ENCODE data around the gene CSNK2B.
A peak's percentile ranks its signal among the peaks of the same experiment; 100 is the strongest.

Gene CSNK2B

DNA sequence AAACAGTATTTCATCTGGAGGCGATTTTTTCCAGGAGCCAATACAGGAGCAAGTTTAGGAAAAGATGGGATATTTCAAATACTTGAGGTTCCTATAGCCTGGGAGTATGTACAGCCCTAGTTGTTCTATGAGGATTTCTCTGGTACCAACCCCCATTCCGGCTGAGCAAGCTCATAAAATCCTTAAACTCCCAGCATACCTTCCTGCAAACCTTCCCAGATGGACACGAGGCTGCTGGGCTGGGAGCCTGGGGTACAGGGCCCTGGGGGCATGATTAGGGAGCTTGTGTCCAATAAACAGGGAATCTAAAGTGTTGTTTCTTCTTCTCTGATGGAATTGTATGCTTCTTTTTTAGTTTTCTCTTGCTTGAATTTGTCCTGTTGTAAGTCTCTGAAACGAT lies 43.9 kb upstream of the CSNK2B start:
- no peak for TF ChIP-seq CTCF (IDR thresholded peaks at IDR 0.05; ENCODE audit: insufficient read depth, low read length, missing control alignments)
- POLR2A ChIA-PET, result interaction anchor here (0.6 to 3.1 kb wide), 6 partner anchors 12 to 327 kb away, joined by 3 to 16 read pairs (median 5); partner anchors contain the start of gene C6orf47
- H3K4me3 ChIP-seq (ENCODE audit: low read depth, low read length), result peak overlapping the region; percentile 97
- CTCF ChIA-PET, result interaction anchor here (1.1 to 2.7 kb wide), 3 partner anchors 12 to 76 kb away, joined by 4 to 17 read pairs (median 4); partner anchors contain the start of genes ATP6V1G2 and NFKBIL1
- peak; percentile 4 for DNase-seq (ENCODE audit: low read depth, low spot score)

GRCh38 chr6:31622684-31623091 lies 43.2 kb upstream of the CSNK2B start:
- POLR2A ChIA-PET, result interaction anchor here (1.4 to 3.1 kb wide), 3 partner anchors 14 to 80 kb away, joined by 3 to 16 read pairs (median 7); no protein-coding TSS in a partner anchor
- CTCF ChIA-PET, result interaction anchor here (1.2 to 2.7 kb wide), 2 partner anchors 12 to 76 kb away, joined by 4 to 17 read pairs; partner anchors contain the start of genes ATP6V1G2 and NFKBIL1
- H3K4me3 ChIP-seq (ENCODE audit: low read depth, low read length), result peak overlapping the region; percentile 97
- DNase-seq (ENCODE audit: low read depth, low spot score), result no peak
- no peak for TF ChIP-seq CTCF (IDR thresholded peaks at IDR 0.05; ENCODE audit: insufficient read depth, low read length, missing control alignments)

- H3K4me3 ChIP-seq (ENCODE audit: low read depth, low read length), result no peak overlapping the region
- TF ChIP-seq CTCF (IDR thresholded peaks at IDR 0.05; ENCODE audit: insufficient read depth, low read length, missing control alignments), result no peak
- DNase-seq (ENCODE audit: low read depth, low spot score), result no peak
- POLR2A ChIA-PET, result no interaction called here
- CTCF ChIA-PET, result interaction anchor here (1.0 kb wide), 1 partner anchor 10 kb away, joined by 3 read pairs; no protein-coding TSS in a partner anchor
These were observed 41.8 kb upstream of the CSNK2B start for GRCh38 chr6:31624070-31624469.

DNA sequence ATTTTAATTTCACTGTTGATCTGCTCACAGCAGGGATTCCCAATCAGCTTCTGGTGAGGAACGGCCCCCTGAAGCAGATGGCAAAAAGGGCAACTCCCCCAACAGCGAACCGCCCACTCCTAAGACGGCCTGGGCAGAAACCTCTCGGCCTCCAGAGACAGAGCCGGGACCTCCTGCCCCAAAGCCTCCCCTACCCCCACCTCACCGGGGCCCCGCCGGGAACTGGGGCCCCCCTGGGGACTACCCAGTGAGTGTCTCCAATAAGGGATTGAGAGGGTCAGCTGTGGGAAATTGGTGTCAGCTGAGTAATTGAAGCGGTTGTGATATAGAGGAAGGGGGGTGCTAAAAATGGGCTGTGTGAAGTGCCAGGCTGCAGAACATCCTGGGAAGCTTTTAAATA lies 38.9 kb upstream of the CSNK2B start:
- H3K4me3 ChIP-seq (ENCODE audit: low read depth, low read length), result no peak overlapping the region
- CTCF ChIA-PET, result interaction anchor here (0.6 to 3.1 kb wide), 4 partner anchors 9 to 49 kb away, joined by 3 to 11 read pairs (median 3); no protein-coding TSS in a partner anchor
- no peak for TF ChIP-seq CTCF (IDR thresholded peaks at IDR 0.05; ENCODE audit: insufficient read depth, low read length, missing control alignments)
- DNase-seq (ENCODE audit: low read depth, low spot score), result no peak
- POLR2A ChIA-PET, result interaction anchor here (1.0 to 1.8 kb wide), 2 partner anchors 12 to 25 kb away, joined by 3 to 9 read pairs; no protein-coding TSS in a partner anchor

- no peak overlapping the region for H3K4me3 ChIP-seq (ENCODE audit: low read depth, low read length)
- TF ChIP-seq CTCF (IDR thresholded peaks at IDR 0.05; ENCODE audit: insufficient read depth, low read length, missing control alignments), result no peak
- ChIA-PET CTCF (interaction anchor here (0.6 to 3.1 kb wide), 3 partner anchors 8 to 35 kb away, joined by 3 to 11 read pairs (median 3); no protein-coding TSS in a partner anchor), POLR2A (interaction anchor here (1.8 kb wide), 1 partner anchor 12 kb away, joined by 9 read pairs; no protein-coding TSS in a partner anchor)
- no peak for DNase-seq (ENCODE audit: low read depth, low spot score)
These were observed 38.1 kb upstream of the CSNK2B start for GRCh38 chr6:31627690-31628287.

DNA sequence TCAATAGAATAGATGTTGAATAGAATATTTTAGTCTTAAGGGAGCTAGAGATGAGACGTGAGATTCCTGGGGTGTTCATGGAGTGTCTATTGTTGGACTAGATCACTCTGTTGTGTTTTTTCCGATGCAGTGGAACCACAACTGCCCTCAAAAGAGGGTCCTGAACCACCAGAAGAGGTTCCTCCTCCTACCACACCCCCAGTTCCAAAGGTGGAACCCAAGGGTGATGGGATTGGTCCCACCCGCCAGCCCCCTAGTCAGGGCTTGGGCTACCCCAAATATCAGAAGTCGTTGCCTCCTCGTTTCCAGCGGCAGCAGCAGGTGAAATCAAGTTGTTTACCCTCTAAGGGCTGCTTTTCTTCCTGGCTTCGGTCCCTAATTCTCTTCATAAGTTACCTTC lies 36.9 kb upstream of the CSNK2B start:
- H3K4me3 ChIP-seq (ENCODE audit: low read depth, low read length), result no peak overlapping the region
- ChIA-PET POLR2A (no interaction called here), CTCF (no interaction called here)
- no peak for DNase-seq (ENCODE audit: low read depth, low spot score)
- no peak for TF ChIP-seq CTCF (IDR thresholded peaks at IDR 0.05; ENCODE audit: insufficient read depth, low read length, missing control alignments)
